Dermis blood vessel endothelial cell (primary cell): ENCODE measurements around the gene ADAMTSL2. TPM values are rescaled to one million over a fixed set of nuclear protein-coding genes. Genes with fewer than 3 reads are reported as not detected.

Experiments used
- DNase-seq: peaks from one replicate; pipeline ENCODE4 v3.0.0; 2010
- total RNA-seq: library from RNA; depleted of rRNA; stranded (reverse); fragments of >200 nt; gene quantifications from 2 replicates; pipeline ENCODE4 v1.2.3, GENCODE V29; 2014

Gene ADAMTSL2
- total RNA-seq, 1 donor from 2014 or later: 0.17 TPM

- DNase-seq: no peak
Observed at GRCh38 chr9:133518706-133519449, 15.6 kb upstream of the ADAMTSL2 start.

GRCh38 chr9:133519693-133520092, 14.8 kb upstream of the ADAMTSL2 start:
- DNase-seq: no peak

GRCh38 chr9:133520121-133520835, 14.2 kb upstream of the ADAMTSL2 start:
- DNase-seq: no peak

GRCh38 chr9:133521122-133522072, 13.1 kb upstream of the ADAMTSL2 start:
- DNase-seq: no peak

GRCh38 chr9:133522073-133522910, 12.2 kb upstream of the ADAMTSL2 start:
- DNase-seq: no peak

GRCh38 chr9:133523106-133523505, 11.4 kb upstream of the ADAMTSL2 start:
- no peak for DNase-seq

GRCh38 chr9:133524146-133524545, 10.4 kb upstream of the ADAMTSL2 start:
- DNase-seq: no peak

- DNase-seq: no peak
Observed at GRCh38 chr9:133524679-133525228, 9.8 kb upstream of the ADAMTSL2 start, which contains the start of gene MYMK. TSS of gene MYMK (minus strand) at chr9:133524959. CDS start at chr9:133524844, 115 bp downstream.

GRCh38 chr9:133525677-133526076, 8.8 kb upstream of the ADAMTSL2 start:
- no peak for DNase-seq

- DNase-seq: no peak
Observed at GRCh38 chr9:133526721-133527321, 7.7 kb upstream of the ADAMTSL2 start.

GRCh38 chr9:133527444-133527920, 7.0 kb upstream of the ADAMTSL2 start:
- DNase-seq: no peak

- DNase-seq: no peak
Observed at GRCh38 chr9:133528001-133528875, 6.3 kb upstream of the ADAMTSL2 start.

GRCh38 chr9:133528876-133529241, 5.6 kb upstream of the ADAMTSL2 start:
- no peak for DNase-seq

GRCh38 chr9:133529457-133529856, 5.0 kb upstream of the ADAMTSL2 start:
- no peak for DNase-seq

- DNase-seq: no peak
Observed at GRCh38 chr9:133529874-133530273, 4.6 kb upstream of the ADAMTSL2 start.

GRCh38 chr9:133531293-133531692, 3.2 kb upstream of the ADAMTSL2 start:
- DNase-seq: no peak

GRCh38 chr9:133532937-133533668, 1.4 kb upstream of the ADAMTSL2 start:
- DNase-seq: peak; percentile 72

GRCh38 chr9:133533857-133534256, 647 bp upstream of the ADAMTSL2 start:
- DNase-seq: no peak

GRCh38 chr9:133535306-133535877, 888 bp downstream of the ADAMTSL2 start:
- DNase-seq: no peak
